ENCODE results near the gene JMJD1C.

DNA sequence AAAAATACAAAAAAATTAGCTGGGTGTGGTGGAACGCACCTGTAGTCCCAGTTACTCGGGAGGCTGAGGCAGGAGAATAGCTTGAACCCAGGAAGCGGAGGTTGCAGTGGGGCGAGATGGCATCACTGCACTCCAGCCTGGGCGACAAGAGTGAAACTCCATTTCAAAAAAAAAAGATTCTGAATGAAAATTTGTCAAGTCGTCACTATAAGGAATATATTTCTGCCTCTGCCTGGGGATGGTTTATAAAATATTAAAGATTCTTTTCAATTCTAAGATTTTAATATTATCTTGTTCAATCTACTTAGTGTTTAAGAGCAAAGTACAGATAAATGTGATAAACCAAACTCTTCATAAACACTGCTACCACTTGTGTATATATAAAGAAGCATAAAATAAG lies 185.4 kb downstream of the JMJD1C start:
- TF ChIP-seq POLR2A (IDR thresholded peaks at IDR 0.05; ENCODE audit: low read length) (no peak), GATA1 (IDR thresholded peaks at IDR 0.05; ENCODE audit: low read depth, low read length) (no peak)
